K562 (cell line): Measurements from ENCODE around the gene BDNF. TPM values are rescaled to one million over a fixed set of nuclear protein-coding genes. Genes with fewer than 3 reads are reported as not detected.

Source experiments
- ATAC-seq: fragments of 200-7000 bp; cut with Tn5 transposase; 3 replicates; pipeline ENCODE4 v1.9.1; 2020; ENCODE audit warnings: moderate library complexity
- BruUV-seq: library from RNA; stranded (reverse); fragments of 400-500 nt; replicated peaks from 2 replicates; lab custom pipeline; 2021; lab: Mats Ljungman, UMichigan
- CTCF ChIA-PET: fragments of 300-600 bp; formaldehyde crosslinking; extraction: SDS; loops from one replicate; lab custom pipeline; 2021; ENCODE audit warnings: low intra/inter-chr PET ratio; lab: Yijun Ruan, JAX
- POLR2A ChIA-PET: fragments of 300-600, 350-650 bp; sonication (Branson Sonifier 250); formaldehyde crosslinking; extraction: SDS; loops from one replicate; lab custom pipeline; 2021; ENCODE audit warnings: antibody characterized with exemption, inconsistent platforms; lab: Yijun Ruan, JAX
- DNase-seq, 4 experiments: peaks; one replicate each; pipeline versions ENCODE4 v3.0.0 to v3.0.0-alpha.2; 2011 to 2018; ENCODE audit warnings: low spot score in 3 of 4, mixed read lengths in 3 of 4; ENCODE audit errors: extremely low read depth in 1 of 4
- FAIRE-seq: peaks from 2 replicates; lab custom pipeline; 2011; peaks lifted over from hg19 to GRCh38; lab: Jason Lieb, UNC
- H2AFZ ChIP-seq: 2 replicates; pipeline ENCODE4 v1.6.0; 2011; ENCODE audit warnings: low read depth, low read length, control low read depth, inconsistent platforms
- H3K27ac ChIP-seq: fragments of 200-600 bp; 3 replicates; pipeline ENCODE4 v1.8.0; 2011; ENCODE audit warnings: low read depth, mild to moderate bottlenecking, control low read depth, inconsistent platforms, low read length, moderate library complexity, mixed read lengths; ENCODE audit errors: extremely low read depth
- H3K27me3 ChIP-seq, 2 experiments: fragments of 300-600 bp in 1 of 2; 2 replicates in 1 of 2; 3 replicates in 1 of 2; pipeline versions ENCODE4 v1.6.0 to v1.8.0; 2011; ENCODE audit warnings: inconsistent platforms in 2 of 2, low read length in 2 of 2, mild to moderate bottlenecking in 1 of 2, mixed read lengths in 1 of 2, moderate library complexity in 1 of 2; ENCODE audit not compliant: control insufficient read depth in 2 of 2, insufficient read depth in 2 of 2
- H3K36me3 ChIP-seq: fragments of 300-600 bp; 3 replicates; pipeline ENCODE4 v1.8.0; 2011; ENCODE audit warnings: mild to moderate bottlenecking, low read length, inconsistent platforms; ENCODE audit not compliant: control insufficient read depth, insufficient read depth
- H3K4me1 ChIP-seq, 2 experiments: fragments of 200-600 bp in 1 of 2; replicated peaks in 1 of 2; 2 replicates in 1 of 2; 3 replicates in 1 of 2; pipeline versions ENCODE4 v1.5.1 to v1.8.0; 2011; ENCODE audit warnings: inconsistent platforms in 2 of 2, low read length in 2 of 2, mild to moderate bottlenecking in 1 of 2, mixed read lengths in 1 of 2, moderate library complexity in 1 of 2; ENCODE audit not compliant: control insufficient read depth in 2 of 2, insufficient read depth in 2 of 2
- H3K4me2 ChIP-seq: 2 replicates; pipeline ENCODE4 v1.6.1; 2011; ENCODE audit warnings: low read length, control low read depth, inconsistent platforms, mixed read lengths; ENCODE audit not compliant: insufficient read depth
- H3K4me3 ChIP-seq: fragments of 200-600 bp; sonication (generic), shearing (Covaris generic); 2 replicates; pipeline ENCODE4 v1.5.1; 2016; ENCODE audit warnings: control low read depth, inconsistent platforms
- H3K79me2 ChIP-seq: fragments of 200-600 bp; 3 replicates; pipeline ENCODE4 v1.8.0; 2011; ENCODE audit warnings: low read length, inconsistent platforms; ENCODE audit not compliant: control insufficient read depth, insufficient read depth
- H3K9ac ChIP-seq, 2 experiments: 2 replicates each; pipeline versions ENCODE4 v1.6.0 to v1.6.1; 2011; ENCODE audit warnings: low read depth in 2 of 2, low read length in 2 of 2, control low read depth in 1 of 2, inconsistent platforms in 1 of 2, mild to moderate bottlenecking in 1 of 2, mixed read lengths in 1 of 2; ENCODE audit not compliant: insufficient read depth in 1 of 2
- H3K9me1 ChIP-seq: one replicate; pipeline ENCODE4 v1.6.0; 2011; ENCODE audit warnings: inconsistent platforms, mild to moderate bottlenecking, low read length, moderate library complexity; ENCODE audit not compliant: control insufficient read depth, insufficient read depth
- H3K9me3 ChIP-seq: replicated peaks from 2 replicates; pipeline ENCODE4 v1.5.1; 2011; ENCODE audit warnings: low read depth, low read length, inconsistent platforms; ENCODE audit not compliant: control insufficient read depth, insufficient read depth
- H4K20me1 ChIP-seq: replicated peaks from 2 replicates; pipeline ENCODE4 v1.6.1; 2011; ENCODE audit warnings: low read length, inconsistent platforms, mixed read lengths; ENCODE audit not compliant: control insufficient read depth, insufficient read depth
- BDP1 ChIP-seq: IDR thresholded peaks from 3 replicates; pipeline ENCODE4 v1.6.1; 2011; ENCODE audit not compliant: insufficient read length, insufficient read depth
- E2F3 ChIP-seq: fragments of 250-450 bp; sonication (Bioruptor Pico); IDR thresholded peaks from 2 replicates; pipeline ENCODE4 v1.4.0; 2020; ENCODE audit warnings: mild to moderate bottlenecking
- ERF ChIP-seq: fragments of 450-650 bp; formaldehyde crosslinking; IDR thresholded peaks from 2 replicates; pipeline ENCODE4 v1.4.0; 2020; ENCODE audit warnings: mild to moderate bottlenecking, mixed read lengths
- HLTF ChIP-seq: fragments of 450-650 bp; IDR thresholded peaks from 2 replicates; pipeline ENCODE4 v1.6.1; 2016
- ZNF124 ChIP-seq: sonication (generic); formaldehyde crosslinking; IDR thresholded peaks from 2 replicates; pipeline ENCODE4 v1.8.1; 2022; ENCODE audit warnings: missing genetic modification reagents
- ZNF699 ChIP-seq: fragments of 250-450 bp; sonication (Bioruptor Pico); IDR thresholded peaks from 2 replicates; pipeline ENCODE4 v1.8.0; 2021; ENCODE audit warnings: mild to moderate bottlenecking, moderate library complexity; ENCODE audit not compliant: insufficient replicate concordance
- WGBS: fragments of 100-300 bp; shearing (Covaris generic); methylation state at CpG from one replicate; pipeline ENCODE4 v1.1.6; 2016; ENCODE audit warnings: low coverage, mixed read lengths; ENCODE audit not compliant: insufficient coverage; ENCODE audit errors: missing lambda C conversion rate; 5-methylcytosine and 5-hydroxymethylcytosine counted together
- in situ Hi-C: fragments of 300-500 bp; cut with MboI; formaldehyde crosslinking; loops from 4 replicates; pipeline ENCODE4 v1.15.0; 2018; ENCODE audit warnings: inconsistent platforms, mixed read lengths
- intact Hi-C: fragments of 100-400 bp; cut with micrococcal nuclease; formaldehyde crosslinking; loops from 2 replicates; pipeline ENCODE4 v1.14.2; 2022
- polyA plus RNA-seq, 8 experiments: library from polyadenylated mRNA; depleted of rRNA in 4 of 8; stranded (reverse) in 5 of 8; unstranded in 3 of 8; fragments of >200 nt; fragmentation: Nextera tagmentation in 2 of 8; fragmentation: Illumina TruSeq in 1 of 8; extraction: Ambion mirVana in 2 of 8; extraction: Trizol in 1 of 8; gene quantifications; 2 replicates each; pipeline versions ENCODE4 v1.2.1 to v1.2.3, GENCODE V29; 2011 to 2014; ENCODE audit warnings: inconsistent platforms in 1 of 8, missing spikeins in 1 of 8
- total RNA-seq, 7 experiments: library from RNA; depleted of rRNA in 6 of 7; stranded (reverse); fragments of >200 nt in 6 of 7; fragmentation: Illumina TruSeq in 2 of 7; extraction: Trizol in 2 of 7; gene quantifications; 2 replicates each; pipeline versions ENCODE4 v1.2.1 to v1.2.3, GENCODE V29; 2011 to 2021; ENCODE audit warnings: low replicate concordance in 1 of 7
- TF ChIP-seq, protein P1 (sequence below), 2 experiments: IDR thresholded peaks; 2 replicates each; pipeline ENCODE4 v1.6.1; 2012; ENCODE audit warnings: improper control_type of control experiment in 2 of 2, low read depth in 2 of 2, low read length in 2 of 2, borderline replicate concordance in 1 of 2

BDNF gene
- total and polyA plus RNA-seq, 9 of the 15 experiments (the other 6 are each of a cell fraction or from before 2014, with no cell fraction given): 0.04 TPM; not detected in 8

DNA sequence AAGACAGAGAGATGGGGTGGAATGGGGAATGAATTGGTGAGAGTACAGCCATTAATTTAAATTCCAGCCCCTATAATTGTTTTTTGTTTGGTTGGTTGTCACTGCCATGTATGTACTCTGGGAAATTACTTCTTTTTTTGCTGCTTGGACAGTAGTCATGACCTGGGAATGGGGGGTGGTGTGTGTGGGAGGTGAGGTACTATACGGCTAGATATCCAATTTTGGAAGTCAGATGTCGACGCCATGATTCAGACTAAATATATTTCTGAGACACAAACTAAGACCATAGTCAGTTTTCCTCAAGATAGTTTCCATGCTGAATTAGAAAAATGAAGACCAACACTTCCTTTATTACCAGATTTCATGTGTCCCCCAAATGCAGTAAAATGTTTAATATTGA lies 7.4 kb upstream of the BDNF start:
- TF ChIP-seq, protein P1, sequence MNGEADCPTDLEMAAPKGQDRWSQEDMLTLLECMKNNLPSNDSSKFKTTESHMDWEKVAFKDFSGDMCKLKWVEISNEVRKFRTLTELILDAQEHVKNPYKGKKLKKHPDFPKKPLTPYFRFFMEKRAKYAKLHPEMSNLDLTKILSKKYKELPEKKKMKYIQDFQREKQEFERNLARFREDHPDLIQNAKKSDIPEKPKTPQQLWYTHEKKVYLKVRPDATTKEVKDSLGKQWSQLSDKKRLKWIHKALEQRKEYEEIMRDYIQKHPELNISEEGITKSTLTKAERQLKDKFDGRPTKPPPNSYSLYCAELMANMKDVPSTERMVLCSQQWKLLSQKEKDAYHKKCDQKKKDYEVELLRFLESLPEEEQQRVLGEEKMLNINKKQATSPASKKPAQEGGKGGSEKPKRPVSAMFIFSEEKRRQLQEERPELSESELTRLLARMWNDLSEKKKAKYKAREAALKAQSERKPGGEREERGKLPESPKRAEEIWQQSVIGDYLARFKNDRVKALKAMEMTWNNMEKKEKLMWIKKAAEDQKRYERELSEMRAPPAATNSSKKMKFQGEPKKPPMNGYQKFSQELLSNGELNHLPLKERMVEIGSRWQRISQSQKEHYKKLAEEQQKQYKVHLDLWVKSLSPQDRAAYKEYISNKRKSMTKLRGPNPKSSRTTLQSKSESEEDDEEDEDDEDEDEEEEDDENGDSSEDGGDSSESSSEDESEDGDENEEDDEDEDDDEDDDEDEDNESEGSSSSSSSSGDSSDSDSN (IDR thresholded peaks at IDR 0.05; ENCODE audit: borderline replicate concordance in 1 of 2, low read depth in 2 of 2, low read length in 2 of 2): no peak
- no peak for TF ChIP-seq ZNF699 (CRISPR knock-in tag)
- no peak for TF ChIP-seq ERF (CRISPR knock-in tag)
- TF ChIP-seq HLTF: no peak
- TF ChIP-seq ZNF124 (CRISPR knock-in tag): no peak
- no peak for TF ChIP-seq E2F3 (CRISPR knock-in tag)
- TF ChIP-seq BDP1: no peak
- Histone ChIP-seq H3K27me3 (no peaks in the 10 kb centered on the region), H3K4me1 (no peaks in the 10 kb centered on the region), H3K9ac (no peak overlapping the region), H3K4me3 (no peak overlapping the region), H3K79me2 (no peaks in the 10 kb centered on the region), H2AFZ (no peak overlapping the region), H3K9me3 (no peaks in the 10 kb centered on the region), H3K9me1 (no peaks in the 10 kb centered on the region), H3K36me3 (no peaks in the 10 kb centered on the region), H3K4me2 (no peak overlapping the region), H4K20me1 (no peaks in the 10 kb centered on the region), H3K27ac (no peak overlapping the region)
- 2% methylated on average over 3 of the region's 3 CpGs for WGBS
- BruUV-seq: no TSS peak
- intact Hi-C loops: loop anchor here (5.0 kb wide), 1 partner anchor 820 kb away; no protein-coding TSS in a partner anchor
- no peak for ATAC-seq
- no peak for DNase-seq
- in situ Hi-C loops: no loop called here
- ChIA-PET POLR2A (no interaction called here), CTCF (no interaction called here)
- no peak for FAIRE-seq
